Fibroblast of lung (primary cell): ENCODE measurements around the gene RALGPS2.

Experiments
- EZH2 ChIP-seq: IDR thresholded peaks from 2 replicates; pipeline ENCODE4 v1.5.1; 2012; ENCODE audit warnings: low read length, control low read depth, mild to moderate bottlenecking; ENCODE audit errors: missing control alignments
- TF ChIP-seq, protein P1 (sequence below), 2 donors: IDR thresholded peaks in 1 of 2; conservative IDR thresholded peaks in 1 of 2; 1 replicate in 1 of 2; 2 replicates in 1 of 2; pipeline ENCODE4 v1.5.1; 2011 to 2012; ENCODE audit warnings: low read length in 2 of 2, control low read depth in 1 of 2, inconsistent platforms in 1 of 2, low read depth in 1 of 2, mild to moderate bottlenecking in 1 of 2

DNA sequence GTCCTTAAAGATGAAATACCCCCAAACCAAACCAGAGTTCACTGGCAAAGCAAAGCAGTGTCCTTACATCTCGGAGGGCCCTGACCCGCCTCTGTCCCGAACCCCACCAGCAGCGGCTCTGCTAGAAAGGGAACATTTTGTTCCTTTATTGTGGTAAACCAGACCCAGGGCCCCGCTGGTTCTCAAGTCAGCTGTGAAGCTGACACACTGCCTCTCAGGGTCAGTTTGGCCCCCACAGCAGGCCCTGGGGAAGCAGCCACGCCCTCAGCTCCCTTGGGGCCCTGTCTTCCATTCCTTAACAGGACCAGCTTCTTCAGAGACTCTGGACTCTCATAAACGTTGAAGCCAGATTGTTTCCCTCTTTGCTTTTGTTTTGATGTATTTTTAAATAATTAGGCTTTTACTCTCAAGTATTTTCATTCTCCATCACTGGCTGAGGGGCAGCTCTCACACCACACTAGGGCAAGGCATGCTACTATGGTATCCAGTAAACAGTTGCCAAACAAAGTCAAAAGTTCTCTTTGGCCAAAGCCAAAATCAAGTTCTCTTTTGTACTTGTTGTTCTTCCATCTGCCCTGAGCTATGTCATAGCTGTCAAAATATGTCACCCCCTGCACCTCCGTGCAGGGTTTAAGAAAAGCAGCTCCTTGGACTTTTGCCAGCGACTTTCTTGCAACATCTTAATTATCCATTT is 207.0 kb downstream of the RALGPS2 start:
- TF ChIP-seq, protein P1, sequence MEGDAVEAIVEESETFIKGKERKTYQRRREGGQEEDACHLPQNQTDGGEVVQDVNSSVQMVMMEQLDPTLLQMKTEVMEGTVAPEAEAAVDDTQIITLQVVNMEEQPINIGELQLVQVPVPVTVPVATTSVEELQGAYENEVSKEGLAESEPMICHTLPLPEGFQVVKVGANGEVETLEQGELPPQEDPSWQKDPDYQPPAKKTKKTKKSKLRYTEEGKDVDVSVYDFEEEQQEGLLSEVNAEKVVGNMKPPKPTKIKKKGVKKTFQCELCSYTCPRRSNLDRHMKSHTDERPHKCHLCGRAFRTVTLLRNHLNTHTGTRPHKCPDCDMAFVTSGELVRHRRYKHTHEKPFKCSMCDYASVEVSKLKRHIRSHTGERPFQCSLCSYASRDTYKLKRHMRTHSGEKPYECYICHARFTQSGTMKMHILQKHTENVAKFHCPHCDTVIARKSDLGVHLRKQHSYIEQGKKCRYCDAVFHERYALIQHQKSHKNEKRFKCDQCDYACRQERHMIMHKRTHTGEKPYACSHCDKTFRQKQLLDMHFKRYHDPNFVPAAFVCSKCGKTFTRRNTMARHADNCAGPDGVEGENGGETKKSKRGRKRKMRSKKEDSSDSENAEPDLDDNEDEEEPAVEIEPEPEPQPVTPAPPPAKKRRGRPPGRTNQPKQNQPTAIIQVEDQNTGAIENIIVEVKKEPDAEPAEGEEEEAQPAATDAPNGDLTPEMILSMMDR (conservative IDR thresholded peaks at IDR 0.05 in 1 of 2, IDR thresholded peaks at IDR 0.05 in 1 of 2; ENCODE audit: low read depth in 1 of 2, low read length in 2 of 2), result no peak
- TF ChIP-seq EZH2, result no peak
